ENCODE results near the gene GDF9.
A peak's percentile ranks its signal among the peaks of the same experiment; 100 is the strongest.

GDF9 gene

GRCh38 chr5:132820162-132820754, 46.0 kb downstream of the GDF9 start:
- no peak overlapping the region for H3K9ac ChIP-seq (ENCODE audit: low read length in 2 of 2)
- H3K27ac ChIP-seq (ENCODE audit: low read length), result no peak overlapping the region
- no peaks in the 10 kb centered on the region for H3K36me3 ChIP-seq (ENCODE audit: control insufficient read depth in 2 of 2, insufficient read depth in 2 of 2, low read length in 2 of 2)
- peaks cover 14% of the 10 kb centered on the region for H3K4me1 ChIP-seq (ENCODE audit: control insufficient read depth, insufficient read depth, low read length)
- H3K9me3 ChIP-seq (ENCODE audit: control insufficient read depth in 2 of 2, low read length in 2 of 2), result no peaks in the 10 kb centered on the region
- no peak overlapping the region for H3K4me3 ChIP-seq (ENCODE audit: low read length in 2 of 2)
- H3K27me3 ChIP-seq (ENCODE audit: control insufficient read depth in 1 of 2, insufficient read depth in 2 of 2, low read length in 2 of 2), result peaks cover 6 to 18% of the 10 kb centered on the region in 2 donors

DNA sequence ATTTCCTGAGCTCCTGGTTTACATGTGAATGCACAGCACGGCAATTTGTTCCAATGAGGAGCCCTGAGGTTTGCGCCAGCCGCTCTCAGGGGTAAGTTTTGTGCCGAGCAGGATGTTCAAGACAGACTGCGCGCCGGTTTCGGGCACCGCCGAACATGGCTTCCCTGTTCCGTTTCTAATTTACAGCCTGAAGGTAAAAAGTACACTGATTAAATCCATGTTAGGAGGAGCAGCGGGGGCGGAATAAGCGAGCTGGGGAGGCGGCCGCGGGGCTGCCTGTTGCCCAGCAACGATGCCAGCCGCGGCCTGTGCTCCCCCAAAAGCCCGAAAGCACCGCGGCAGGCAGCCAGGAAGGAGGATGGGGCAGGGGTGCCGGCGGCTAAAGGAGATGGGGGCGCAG, 46.8 kb downstream of the GDF9 start:
- peaks cover 14% of the 10 kb centered on the region for H3K4me1 ChIP-seq (ENCODE audit: control insufficient read depth, insufficient read depth, low read length)
- no peaks in the 10 kb centered on the region for H3K9me3 ChIP-seq (ENCODE audit: control insufficient read depth in 2 of 2, low read length in 2 of 2)
- H3K27me3 ChIP-seq (ENCODE audit: control insufficient read depth in 1 of 2, insufficient read depth in 2 of 2, low read length in 2 of 2), result peaks cover 4 to 17% of the 10 kb centered on the region in 2 donors
- no peak overlapping the region for H3K9ac ChIP-seq (ENCODE audit: low read length in 2 of 2)
- no peak overlapping the region for H3K4me3 ChIP-seq (ENCODE audit: low read length in 2 of 2)
- no peaks in the 10 kb centered on the region for H3K36me3 ChIP-seq (ENCODE audit: control insufficient read depth in 2 of 2, insufficient read depth in 2 of 2, low read length in 2 of 2)
- no peak overlapping the region for H3K27ac ChIP-seq (ENCODE audit: low read length)

DNA sequence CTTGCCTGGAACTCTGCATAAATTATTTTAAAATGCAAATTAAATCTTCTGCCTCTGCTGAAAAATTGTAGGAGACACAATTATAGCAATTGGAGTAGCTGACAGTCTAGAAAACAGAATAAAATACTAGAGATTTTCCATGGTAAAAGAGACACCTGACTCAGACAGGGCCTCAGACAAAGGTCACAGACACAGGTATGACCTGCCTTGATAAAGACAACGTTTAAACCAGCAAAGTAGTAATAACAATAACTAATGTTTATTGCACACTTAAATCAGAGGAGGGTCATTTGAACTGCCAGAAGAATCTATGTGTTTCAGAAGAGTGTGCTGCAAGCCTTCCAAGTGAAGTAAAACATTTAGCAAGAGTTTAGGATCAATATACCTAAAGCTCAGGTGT, 49.3 kb downstream of the GDF9 start:
- Histone ChIP-seq H3K27me3 (ENCODE audit: control insufficient read depth in 1 of 2, insufficient read depth in 2 of 2, low read length in 2 of 2) (peaks cover 10 to 38% of the 10 kb centered on the region in 2 donors), H3K36me3 (ENCODE audit: control insufficient read depth in 2 of 2, insufficient read depth in 2 of 2, low read length in 2 of 2) (no peaks in the 10 kb centered on the region), H3K9ac (ENCODE audit: low read length in 2 of 2) (no peak overlapping the region), H3K4me3 (ENCODE audit: low read length in 2 of 2) (no peak overlapping the region), H3K9me3 (ENCODE audit: control insufficient read depth in 2 of 2, low read length in 2 of 2) (no peaks in the 10 kb centered on the region), H3K27ac (ENCODE audit: low read length) (no peak overlapping the region), H3K4me1 (ENCODE audit: control insufficient read depth, insufficient read depth, low read length) (peaks cover 15% of the 10 kb centered on the region)

GRCh38 chr5:132816554-132816953, 49.7 kb downstream of the GDF9 start:
- Histone ChIP-seq H3K36me3 (ENCODE audit: control insufficient read depth in 2 of 2, insufficient read depth in 2 of 2, low read length in 2 of 2) (no peaks in the 10 kb centered on the region), H3K27ac (ENCODE audit: low read length) (no peak overlapping the region), H3K4me1 (ENCODE audit: control insufficient read depth, insufficient read depth, low read length) (peaks cover 15% of the 10 kb centered on the region), H3K4me3 (ENCODE audit: low read length in 2 of 2) (no peak overlapping the region), H3K9me3 (ENCODE audit: control insufficient read depth in 2 of 2, low read length in 2 of 2) (no peaks in the 10 kb centered on the region), H3K27me3 (ENCODE audit: control insufficient read depth in 1 of 2, insufficient read depth in 2 of 2, low read length in 2 of 2) (peaks cover 14 to 43% of the 10 kb centered on the region in 2 donors), H3K9ac (ENCODE audit: low read length in 2 of 2) (no peak overlapping the region)

DNA sequence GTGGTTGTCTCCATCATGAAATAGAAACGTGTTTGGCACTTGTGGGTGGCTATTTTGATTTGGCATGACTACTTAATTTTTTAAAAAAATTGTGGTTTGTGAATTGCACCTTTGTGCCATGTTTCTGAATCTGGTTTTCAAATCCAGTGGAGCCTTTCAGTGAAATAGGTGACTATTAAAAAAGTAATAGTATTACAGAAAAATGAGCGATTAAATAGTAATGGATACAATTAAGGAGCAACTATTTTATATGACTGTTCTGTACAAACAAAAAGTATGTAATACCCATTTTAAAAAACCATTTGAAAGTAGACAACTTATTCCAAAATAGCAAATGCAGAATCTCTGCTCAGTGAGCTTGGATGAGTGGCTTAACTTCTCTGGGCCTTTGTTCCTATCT, 50.2 kb downstream of the GDF9 start:
- H3K9ac ChIP-seq (ENCODE audit: low read length in 2 of 2), result no peak overlapping the region
- H3K27me3 ChIP-seq (ENCODE audit: control insufficient read depth in 1 of 2, insufficient read depth in 2 of 2, low read length in 2 of 2), result peaks cover 16 to 47% of the 10 kb centered on the region in 2 donors
- H3K4me1 ChIP-seq (ENCODE audit: control insufficient read depth, insufficient read depth, low read length), result peaks cover 15% of the 10 kb centered on the region
- H3K36me3 ChIP-seq (ENCODE audit: control insufficient read depth in 2 of 2, insufficient read depth in 2 of 2, low read length in 2 of 2), result no peaks in the 10 kb centered on the region
- H3K27ac ChIP-seq (ENCODE audit: low read length), result no peak overlapping the region
- no peak overlapping the region for H3K4me3 ChIP-seq (ENCODE audit: low read length in 2 of 2)
- no peaks in the 10 kb centered on the region for H3K9me3 ChIP-seq (ENCODE audit: control insufficient read depth in 2 of 2, low read length in 2 of 2)

DNA sequence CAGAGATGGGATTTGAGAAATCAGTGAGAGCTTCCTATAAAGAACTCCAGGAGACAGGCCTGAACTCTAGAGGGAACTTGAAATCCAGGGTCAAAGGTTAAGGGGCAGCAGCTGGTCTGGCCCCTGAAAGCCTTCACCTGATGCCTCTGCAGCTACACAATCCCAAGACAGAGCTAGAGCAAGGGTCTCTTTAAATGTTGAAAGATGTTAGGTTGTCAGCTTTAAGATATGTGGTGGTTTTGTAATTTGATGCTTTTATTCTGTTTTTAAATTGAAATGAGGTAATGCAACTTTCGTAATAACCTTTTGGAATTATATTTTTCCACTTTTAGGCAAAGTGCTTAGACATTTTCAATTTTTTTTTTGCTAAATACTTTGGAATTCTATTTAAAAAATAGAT, 50.8 kb downstream of the GDF9 start:
- Histone ChIP-seq H3K36me3 (ENCODE audit: control insufficient read depth in 2 of 2, insufficient read depth in 2 of 2, low read length in 2 of 2) (no peaks in the 10 kb centered on the region), H3K27ac (ENCODE audit: low read length) (no peak overlapping the region), H3K27me3 (ENCODE audit: control insufficient read depth in 1 of 2, insufficient read depth in 2 of 2, low read length in 2 of 2) (peaks cover 16 to 50% of the 10 kb centered on the region in 2 donors), H3K9me3 (ENCODE audit: control insufficient read depth in 2 of 2, low read length in 2 of 2) (no peaks in the 10 kb centered on the region), H3K9ac (ENCODE audit: low read length in 2 of 2) (no peak overlapping the region), H3K4me3 (ENCODE audit: low read length in 2 of 2) (no peak overlapping the region), H3K4me1 (ENCODE audit: control insufficient read depth, insufficient read depth, low read length) (peaks cover 15% of the 10 kb centered on the region)

- H3K9ac ChIP-seq (ENCODE audit: low read length in 2 of 2), result no peak overlapping the region
- H3K27me3 ChIP-seq (ENCODE audit: control insufficient read depth in 1 of 2, insufficient read depth in 2 of 2, low read length in 2 of 2), result peaks cover 16 to 47% of the 10 kb centered on the region in 2 donors
- H3K4me3 ChIP-seq (ENCODE audit: low read length in 2 of 2), result no peak overlapping the region
- H3K36me3 ChIP-seq (ENCODE audit: control insufficient read depth in 2 of 2, insufficient read depth in 2 of 2, low read length in 2 of 2), result no peaks in the 10 kb centered on the region
- H3K27ac ChIP-seq (ENCODE audit: low read length), result no peak overlapping the region
- H3K4me1 ChIP-seq (ENCODE audit: control insufficient read depth, insufficient read depth, low read length), result peaks cover 12% of the 10 kb centered on the region
- no peaks in the 10 kb centered on the region for H3K9me3 ChIP-seq (ENCODE audit: control insufficient read depth in 2 of 2, low read length in 2 of 2)
Measured at GRCh38 chr5:132814503-132815294, 51.6 kb downstream of the GDF9 start.

DNA sequence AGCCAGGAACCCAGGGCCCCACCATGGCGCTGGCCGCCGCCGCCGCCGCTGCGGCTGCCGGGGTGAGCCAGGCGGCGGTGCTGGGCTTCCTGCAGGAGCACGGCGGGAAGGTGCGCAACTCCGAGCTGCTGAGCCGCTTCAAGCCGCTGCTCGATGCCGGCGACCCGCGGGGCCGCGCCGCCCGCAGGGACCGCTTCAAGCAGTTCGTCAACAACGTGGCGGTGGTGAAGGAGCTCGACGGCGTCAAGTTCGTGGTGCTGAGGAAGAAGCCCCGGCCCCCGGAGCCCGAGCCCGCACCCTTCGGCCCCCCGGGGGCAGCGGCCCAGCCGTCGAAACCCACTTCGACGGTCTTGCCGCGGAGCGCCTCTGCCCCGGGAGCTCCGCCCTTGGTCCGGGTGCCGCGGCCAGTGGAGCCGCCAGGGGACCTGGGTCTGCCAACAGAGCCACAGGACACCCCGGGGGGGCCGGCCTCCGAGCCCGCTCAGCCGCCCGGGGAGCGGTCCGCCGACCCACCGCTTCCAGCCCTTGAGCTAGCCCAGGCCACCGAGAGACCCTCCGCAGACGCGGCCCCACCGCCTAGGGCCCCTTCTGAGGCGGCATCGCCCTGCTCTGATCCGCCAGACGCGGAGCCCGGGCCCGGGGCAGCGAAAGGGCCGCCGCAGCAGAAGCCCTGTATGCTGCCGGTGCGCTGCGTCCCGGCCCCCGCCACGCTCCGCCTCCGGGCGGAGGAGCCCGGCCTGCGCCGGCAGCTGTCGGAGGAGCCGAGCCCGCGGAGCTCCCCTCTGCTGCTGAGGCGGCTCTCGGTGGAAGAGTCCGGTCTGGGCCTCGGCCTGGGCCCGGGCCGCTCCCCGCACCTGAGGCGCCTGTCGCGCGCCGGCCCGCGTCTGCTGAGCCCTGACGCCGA, 52.4 kb downstream of the GDF9 start:
- H3K9ac ChIP-seq (ENCODE audit: low read length in 2 of 2), result no peak overlapping the region
- H3K9me3 ChIP-seq (ENCODE audit: control insufficient read depth in 2 of 2, low read length in 2 of 2), result no peaks in the 10 kb centered on the region
- peaks cover 17 to 43% of the 10 kb centered on the region in 2 donors for H3K27me3 ChIP-seq (ENCODE audit: control insufficient read depth in 1 of 2, insufficient read depth in 2 of 2, low read length in 2 of 2)
- H3K4me1 ChIP-seq (ENCODE audit: control insufficient read depth, insufficient read depth, low read length), result peaks cover 12% of the 10 kb centered on the region
- no peak overlapping the region for H3K27ac ChIP-seq (ENCODE audit: low read length)
- H3K4me3 ChIP-seq (ENCODE audit: low read length in 2 of 2), result peak overlapping the region in 1 of 2 donors; percentile 58
- H3K36me3 ChIP-seq (ENCODE audit: control insufficient read depth in 2 of 2, insufficient read depth in 2 of 2, low read length in 2 of 2), result no peaks in the 10 kb centered on the region

DNA sequence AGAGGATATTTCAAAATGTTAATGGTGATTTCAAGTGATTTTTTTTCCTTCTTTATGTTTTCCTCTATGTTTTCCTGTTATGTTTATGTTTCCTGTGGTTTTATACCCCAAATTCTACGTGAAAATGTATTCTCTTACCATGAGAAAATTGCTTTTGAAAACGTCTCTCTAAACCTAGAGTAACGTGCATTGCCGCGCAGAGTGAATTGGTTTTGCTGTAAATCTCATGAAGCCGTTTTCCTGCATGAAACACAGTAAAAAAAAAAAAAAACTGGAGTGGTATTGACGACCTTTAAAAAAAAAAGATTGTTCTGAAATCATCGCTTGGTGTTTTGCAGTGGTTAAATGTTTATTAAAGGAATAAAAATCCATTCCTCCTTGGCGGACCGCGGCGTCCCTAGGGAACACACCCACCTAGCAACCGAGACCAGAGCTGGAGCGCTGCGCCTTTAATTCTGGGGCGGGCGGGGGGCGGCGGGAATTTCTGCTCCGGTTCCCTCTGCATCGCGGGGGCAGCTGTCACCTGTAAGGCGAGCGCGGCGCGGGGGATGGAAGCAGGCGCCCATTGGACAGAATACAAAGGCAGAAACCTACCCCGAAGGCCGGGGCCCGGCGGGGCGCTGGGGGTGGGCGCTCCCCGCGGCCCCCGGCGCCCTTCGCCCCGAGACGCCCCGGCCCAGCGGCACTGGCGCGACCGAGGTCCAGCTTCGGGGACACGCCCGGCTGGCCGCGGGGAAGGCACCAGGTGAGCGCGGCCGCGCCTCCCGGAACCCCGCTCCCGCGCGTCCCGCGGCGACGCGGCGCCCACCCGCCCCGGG, 53.3 kb downstream of the GDF9 start, which contains the start of gene SOWAHA:
TSS of gene SOWAHA (plus strand) at position 522 of the 818 bp plus-strand sequence. CDS start 320 bp downstream, outside the sequence.
- Histone ChIP-seq H3K4me3 (ENCODE audit: low read length in 2 of 2) (peak within 1 kb of the TSS in 1 of 2 donors; percentile 58), H3K27ac (ENCODE audit: low read length) (no peak within 1 kb of the TSS), H3K9ac (ENCODE audit: low read length in 2 of 2) (no peak within 1 kb of the TSS), H3K36me3 (ENCODE audit: control insufficient read depth in 2 of 2, insufficient read depth in 2 of 2, low read length in 2 of 2) (no peaks in the 10 kb centered on the region), H3K27me3 (ENCODE audit: control insufficient read depth in 1 of 2, insufficient read depth in 2 of 2, low read length in 2 of 2) (peaks cover 17 to 43% of the 10 kb centered on the region in 2 donors), H3K9me3 (ENCODE audit: control insufficient read depth in 2 of 2, low read length in 2 of 2) (no peaks in the 10 kb centered on the region), H3K4me1 (ENCODE audit: control insufficient read depth, insufficient read depth, low read length) (peaks cover 12% of the 10 kb centered on the region)
